Umbilical cord (tissue), 2 donors: ENCODE results near the gene JAZF1. TPM values are rescaled to one million over a fixed set of nuclear protein-coding genes. Genes with fewer than 3 reads are reported as not detected.
A peak's percentile ranks its signal among the peaks of the same experiment; 100 is the strongest.

ENCODE experiments used
- DNase-seq: peaks from one replicate; pipeline ENCODE4 v3.0.0-alpha.2; 2015; ENCODE audit warnings: low spot score
- total RNA-seq: library from RNA; depleted of rRNA; stranded (reverse); fragments of >200 nt; gene quantifications from one replicate; pipeline ENCODE4 v1.2.3, GENCODE V29; 2014; ENCODE audit warnings: low replicate concordance; ENCODE audit not compliant: insufficient read depth

JAZF1 gene
- total RNA-seq, 1 donor from 2014 or later, result 16.1 TPM

DNA sequence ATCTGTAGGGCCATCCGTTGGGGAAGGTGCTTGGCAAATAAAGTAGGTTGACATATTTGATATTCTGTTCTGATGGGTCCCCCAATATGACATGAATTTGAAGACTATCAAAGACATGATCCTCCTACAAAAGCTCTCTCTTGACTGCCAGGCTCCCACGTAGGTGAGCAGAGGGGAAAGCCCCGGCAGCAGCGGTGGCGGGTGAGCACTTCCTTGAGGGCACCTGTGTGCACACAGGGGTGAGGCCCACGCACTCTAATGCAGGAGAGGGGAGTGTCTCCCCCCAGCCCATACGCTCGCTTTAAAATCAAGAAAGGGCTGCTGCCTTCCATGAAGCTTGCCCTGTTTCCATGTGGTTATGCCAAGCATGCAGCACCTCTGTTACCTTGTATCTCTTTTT is 340.3 kb downstream of the JAZF1 start:
- no peak for DNase-seq

- no peak for DNase-seq
Observed at GRCh38 chr7:27839099-27839498, 341.5 kb downstream of the JAZF1 start.

GRCh38 chr7:27836536-27836935 is 344.1 kb downstream of the JAZF1 start:
- DNase-seq, result no peak

- no peak for DNase-seq
Observed at GRCh38 chr7:27835376-27835775, 345.2 kb downstream of the JAZF1 start.

GRCh38 chr7:27834179-27834921 is 346.2 kb downstream of the JAZF1 start:
- DNase-seq, result no peak

GRCh38 chr7:27826357-27826756 is 354.2 kb downstream of the JAZF1 start:
- DNase-seq, result peak; percentile 55

- DNase-seq, result peak; percentile 88
Observed at GRCh38 chr7:27825891-27826290, 354.7 kb downstream of the JAZF1 start.

DNA sequence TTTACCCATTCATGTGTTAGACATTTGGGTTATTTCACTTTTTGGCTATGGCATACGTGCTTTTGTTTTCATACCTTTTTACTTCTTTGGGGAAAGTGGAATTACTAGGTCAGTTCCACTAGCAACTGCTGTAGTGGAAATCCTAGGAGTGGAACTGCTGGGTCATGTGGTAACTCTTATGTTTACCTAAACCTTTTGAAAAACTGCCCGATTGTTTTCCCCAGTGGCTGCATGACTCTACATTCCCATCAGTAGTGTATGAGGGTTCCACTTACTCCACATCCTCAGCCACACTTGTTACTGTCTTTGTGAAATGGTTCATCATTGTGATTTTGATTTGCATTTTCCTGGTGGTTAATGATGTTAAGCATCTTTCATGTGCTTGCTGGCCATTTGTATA is 358.4 kb downstream of the JAZF1 start:
- DNase-seq, result no peak

DNA sequence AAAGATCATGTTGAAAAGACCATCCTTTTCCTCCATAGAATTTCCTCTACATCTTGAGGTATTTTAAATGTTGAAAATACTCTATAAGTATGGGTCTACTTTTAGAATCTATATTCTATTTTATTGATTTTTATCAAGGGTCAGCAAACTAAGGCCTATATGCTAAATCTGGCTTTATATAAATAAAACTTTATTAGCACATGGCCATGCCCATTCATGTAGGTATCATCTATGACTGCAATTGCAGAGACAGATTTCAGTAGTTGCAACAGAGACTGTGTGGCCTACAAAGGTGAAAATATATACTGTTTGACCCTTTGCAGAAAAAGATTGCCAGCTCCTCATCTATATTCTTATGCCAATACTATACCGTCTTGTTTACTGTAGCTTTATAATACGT is 367.9 kb downstream of the JAZF1 start:
- DNase-seq, result no peak

GRCh38 chr7:27810186-27810585 is 370.4 kb downstream of the JAZF1 start:
- DNase-seq, result no peak

- DNase-seq, result peak; percentile 70
Observed at GRCh38 chr7:27808626-27809025, 372.0 kb downstream of the JAZF1 start.

- no peak for DNase-seq
Observed at GRCh38 chr7:27804139-27804538, 376.5 kb downstream of the JAZF1 start.

- DNase-seq, result no peak
Observed at GRCh38 chr7:27802999-27803398, 377.6 kb downstream of the JAZF1 start.

DNA sequence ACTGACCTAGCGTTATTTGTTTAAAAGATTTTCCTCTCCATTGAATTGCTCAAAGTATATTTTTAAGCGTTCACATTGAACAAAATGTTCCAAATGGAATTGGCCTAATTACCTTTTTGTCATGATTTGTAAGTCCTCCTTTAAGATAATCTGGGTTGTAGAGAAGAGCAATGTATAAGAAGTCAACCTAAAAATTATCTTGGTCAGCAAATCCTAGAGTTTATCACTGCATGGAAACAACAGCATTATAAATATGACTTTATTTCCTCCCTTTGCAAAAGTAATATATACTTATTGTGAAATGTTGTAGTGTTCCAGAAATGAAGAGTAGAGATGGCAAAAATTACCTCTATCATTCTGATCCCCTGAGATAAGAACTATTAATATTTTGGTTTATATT is 381.4 kb downstream of the JAZF1 start:
- DNase-seq, result no peak

DNA sequence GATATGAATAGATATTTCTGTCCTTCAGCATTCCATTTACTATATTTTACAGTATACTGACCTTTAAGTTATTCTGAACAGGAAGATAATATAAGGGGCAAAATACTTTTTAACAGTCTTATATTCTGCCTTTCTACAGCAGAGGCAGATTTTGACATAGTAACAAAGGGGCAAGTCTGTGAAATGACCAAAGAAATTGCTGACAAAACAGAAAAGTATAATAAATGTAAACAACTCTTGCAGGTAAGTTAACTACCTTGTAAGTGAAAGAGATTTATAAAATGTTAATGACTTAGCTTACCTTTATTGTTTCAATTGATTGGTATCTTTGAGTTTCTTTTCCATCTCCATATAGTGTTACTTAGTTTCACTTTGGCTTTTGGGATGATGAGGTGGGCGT is 384.6 kb downstream of the JAZF1 start:
- DNase-seq, result no peak

- DNase-seq, result peak; percentile 48
Observed at GRCh38 chr7:27793780-27794179, 386.8 kb downstream of the JAZF1 start.

DNA sequence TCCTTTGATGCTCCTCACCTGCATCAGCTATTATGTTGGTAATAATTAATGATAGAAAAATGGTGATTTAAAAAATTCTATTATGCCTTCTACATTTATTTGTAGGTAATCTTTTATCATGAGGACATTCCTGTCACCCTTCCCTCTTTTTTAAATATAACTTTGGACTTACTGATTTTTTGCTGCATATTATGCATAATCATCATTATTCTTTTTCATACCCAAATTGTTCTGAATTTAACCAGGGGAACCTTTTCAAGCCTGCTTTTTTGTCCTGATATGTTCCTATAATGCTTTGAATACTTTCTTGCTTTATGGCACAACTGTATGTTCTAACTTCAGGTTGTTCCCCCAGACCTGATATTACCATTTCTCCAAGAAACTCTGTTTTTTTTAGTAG is 392.2 kb downstream of the JAZF1 start:
- DNase-seq, result no peak

DNA sequence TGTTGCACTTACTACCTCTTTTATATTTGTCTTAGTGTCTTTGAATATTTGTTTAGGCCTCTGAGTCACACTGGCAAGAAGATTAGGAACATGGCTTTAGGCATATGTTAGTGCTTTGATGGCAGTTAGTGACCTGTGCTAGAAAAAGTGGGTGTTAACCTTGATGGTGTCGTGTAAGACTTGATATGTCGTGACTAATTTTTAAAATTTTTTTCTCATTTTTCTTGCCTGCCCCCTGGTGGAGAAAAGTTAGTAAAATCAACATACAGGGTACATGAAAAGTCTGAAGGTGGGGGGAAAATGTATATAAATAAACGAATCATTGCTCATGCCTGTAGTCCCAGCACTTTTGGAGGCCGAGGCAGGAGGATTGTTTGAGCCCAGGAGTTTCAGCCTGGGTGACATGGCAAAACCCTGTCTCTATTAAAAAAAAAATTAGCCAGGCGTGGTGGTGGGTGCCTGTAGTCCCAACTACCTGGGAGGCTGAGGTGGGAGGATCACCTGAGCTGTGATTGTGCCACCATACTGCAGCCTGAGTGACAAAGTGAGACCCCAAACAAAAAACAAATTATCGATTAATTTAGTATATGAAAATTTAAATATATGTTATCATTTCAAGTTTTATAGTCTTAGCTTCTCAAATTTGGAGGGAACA is 396.1 kb downstream of the JAZF1 start:
- peak; percentile 55 for DNase-seq

GRCh38 chr7:27782849-27783248 is 397.7 kb downstream of the JAZF1 start:
- DNase-seq, result no peak

- no peak for DNase-seq
Observed at GRCh38 chr7:27781188-27781587, 399.4 kb downstream of the JAZF1 start.
